H1 (cell line): ENCODE data around the gene SRPRA. TPM values are rescaled to one million over a fixed set of nuclear protein-coding genes. Genes with fewer than 3 reads are reported as not detected.

ENCODE experiments used
- polyA plus RNA-seq, 7 experiments: library from polyadenylated mRNA; depleted of rRNA in 3 of 7; stranded (reverse) in 5 of 7; unstranded in 2 of 7; fragments of >200 nt in 5 of 7; fragments of 200-250 nt in 2 of 7; gene quantifications; 1 replicate in 5 of 7; 2 replicates in 1 of 7; 4 replicates in 1 of 7; pipeline versions ENCODE4 v1.2.1 to v1.2.3, GENCODE V29; 2011 to 2013; ENCODE audit warnings: missing spikeins in 2 of 7, mixed read lengths in 2 of 7
- small RNA-seq: library from polyadenylated mRNA; stranded (forward); fragments of <200 nt; extraction: miRNeasy Mini kit (QIAGEN cat#:217004); gene quantifications from one replicate; pipeline ENCODE3, GENCODE V24; 2013; ENCODE audit not compliant: insufficient read depth
- total RNA-seq: library from RNA; stranded (reverse); fragmentation: NEBNext Ultra II Directional; extraction: Animal tissue kit (Norgen Biotek cat#: 25700); gene quantifications from 2 replicates; pipeline ENCODE4 v1.2.1, GENCODE V29; 2021

SRPRA gene
- total and polyA plus RNA-seq, 2 of the 8 experiments (the other 6 are each of a cell fraction or from before 2014, with no cell fraction given) = 57.6 to 62.0 TPM

Small RNAs within 50 kb of the gene (small RNA-seq; reads per million reads assigned to genes)
- gene RN7SL351P (not detected), gene RNU4-86P (not detected)

Other genes with a start within 250 kb of the SRPRA start
- gene CDON, start 206.0 kb downstream of the SRPRA start, total RNA-seq = 32.5 and 32.9 TPM in 2 replicates
- gene CDON, start 206.0 kb downstream of the SRPRA start, polyA plus RNA-seq (2011; rRNA removed) = 11.0 and 11.5 TPM in 2 replicates
- gene RPUSD4, start 57.2 kb downstream of the SRPRA start, total RNA-seq = 48.2 and 50.7 TPM in 2 replicates
- 36.1 and 46.7 TPM in 2 replicates for gene RPUSD4, start 57.2 kb downstream of the SRPRA start, polyA plus RNA-seq (2011; rRNA removed)
- 47.1 and 48.3 TPM in 2 replicates for gene FAM118B, start 57.1 kb downstream of the SRPRA start, total RNA-seq
- 15.5 and 25.3 TPM in 2 replicates for gene FAM118B, start 57.1 kb downstream of the SRPRA start, polyA plus RNA-seq (2011; rRNA removed)
- 48.5 and 48.8 TPM in 2 replicates for gene FOXRED1, start 259 bp upstream of the SRPRA start, total RNA-seq
- gene FOXRED1, start 259 bp upstream of the SRPRA start, polyA plus RNA-seq (2011; rRNA removed) = 99.4 and 110 TPM in 2 replicates
- 4.5 and 5.3 TPM in 2 replicates for gene TIRAP, start 14.2 kb upstream of the SRPRA start, total RNA-seq
- 5.3 and 5.6 TPM in 2 replicates for gene TIRAP, start 14.2 kb upstream of the SRPRA start, polyA plus RNA-seq (2011; rRNA removed)
- gene DCPS, start 35.2 kb upstream of the SRPRA start, total RNA-seq = 24.6 and 24.8 TPM in 2 replicates
- gene DCPS, start 35.2 kb upstream of the SRPRA start, polyA plus RNA-seq (2011; rRNA removed) = 55.2 and 61.9 TPM in 2 replicates
- gene ST3GAL4, start 86.8 kb upstream of the SRPRA start, total RNA-seq = 15.6 and 16.0 TPM in 2 replicates
- 20.0 and 21.0 TPM in 2 replicates for gene ST3GAL4, start 86.8 kb upstream of the SRPRA start, polyA plus RNA-seq (2011; rRNA removed)